ENCODE data around the gene PAPPA2. TPM values are rescaled to one million over a fixed set of nuclear protein-coding genes. Genes with fewer than 3 reads are reported as not detected.
A peak's percentile ranks its signal among the peaks of the same experiment; 100 is the strongest.

The PAPPA2 gene
- total and polyA plus RNA-seq, 11 donors: 0.04 to 1.5 (median 0.38) TPM

DNA sequence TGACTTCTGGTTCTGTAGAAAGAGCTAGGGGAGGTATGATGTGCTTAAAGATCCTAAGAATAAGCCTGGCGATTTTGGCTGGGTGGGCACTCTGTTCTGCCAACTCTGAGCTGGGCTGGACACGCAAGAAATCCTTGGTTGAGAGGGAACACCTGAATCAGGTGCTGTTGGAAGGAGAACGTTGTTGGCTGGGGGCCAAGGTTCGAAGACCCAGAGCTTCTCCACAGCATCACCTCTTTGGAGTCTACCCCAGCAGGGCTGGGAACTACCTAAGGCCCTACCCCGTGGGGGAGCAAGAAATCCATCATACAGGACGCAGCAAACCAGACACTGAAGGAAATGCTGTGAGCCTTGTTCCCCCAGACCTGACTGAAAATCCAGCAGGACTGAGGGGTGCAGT, 93.3 kb downstream of the PAPPA2 start:
- H3K36me3 ChIP-seq: no peaks in the 10 kb centered on the region
- peaks cover 0 to 10% (median 0%) of the 10 kb centered on the region in 12 donors for H3K4me1 ChIP-seq
- ATAC-seq (no peak), DNase-seq (no peak)
- intact Hi-C loops (cut with DNase I): loop anchor here in 5 of 10 donors (5.0 to 10.0 kb wide), 4 partner anchors 136 to 326 kb away; no protein-coding TSS in a partner anchor
- no peak for TF ChIP-seq POLR2A (IDR thresholded peaks at IDR 0.05)
- TF ChIP-seq, protein P1, sequence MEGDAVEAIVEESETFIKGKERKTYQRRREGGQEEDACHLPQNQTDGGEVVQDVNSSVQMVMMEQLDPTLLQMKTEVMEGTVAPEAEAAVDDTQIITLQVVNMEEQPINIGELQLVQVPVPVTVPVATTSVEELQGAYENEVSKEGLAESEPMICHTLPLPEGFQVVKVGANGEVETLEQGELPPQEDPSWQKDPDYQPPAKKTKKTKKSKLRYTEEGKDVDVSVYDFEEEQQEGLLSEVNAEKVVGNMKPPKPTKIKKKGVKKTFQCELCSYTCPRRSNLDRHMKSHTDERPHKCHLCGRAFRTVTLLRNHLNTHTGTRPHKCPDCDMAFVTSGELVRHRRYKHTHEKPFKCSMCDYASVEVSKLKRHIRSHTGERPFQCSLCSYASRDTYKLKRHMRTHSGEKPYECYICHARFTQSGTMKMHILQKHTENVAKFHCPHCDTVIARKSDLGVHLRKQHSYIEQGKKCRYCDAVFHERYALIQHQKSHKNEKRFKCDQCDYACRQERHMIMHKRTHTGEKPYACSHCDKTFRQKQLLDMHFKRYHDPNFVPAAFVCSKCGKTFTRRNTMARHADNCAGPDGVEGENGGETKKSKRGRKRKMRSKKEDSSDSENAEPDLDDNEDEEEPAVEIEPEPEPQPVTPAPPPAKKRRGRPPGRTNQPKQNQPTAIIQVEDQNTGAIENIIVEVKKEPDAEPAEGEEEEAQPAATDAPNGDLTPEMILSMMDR (IDR thresholded peaks at IDR 0.05): no peak
- H3K9me3 ChIP-seq: no peaks in the 10 kb centered on the region
- no peak overlapping the region for H3K4me3 ChIP-seq
- H3K27me3 ChIP-seq: peaks cover 0 to 33% (median 0%) of the 10 kb centered on the region in 9 donors
- 77 to 88% (median 81%) methylated on average over 6 of the region's 6 CpGs for WGBS, 4 donors
- H3K27ac ChIP-seq: no peak overlapping the region

DNA sequence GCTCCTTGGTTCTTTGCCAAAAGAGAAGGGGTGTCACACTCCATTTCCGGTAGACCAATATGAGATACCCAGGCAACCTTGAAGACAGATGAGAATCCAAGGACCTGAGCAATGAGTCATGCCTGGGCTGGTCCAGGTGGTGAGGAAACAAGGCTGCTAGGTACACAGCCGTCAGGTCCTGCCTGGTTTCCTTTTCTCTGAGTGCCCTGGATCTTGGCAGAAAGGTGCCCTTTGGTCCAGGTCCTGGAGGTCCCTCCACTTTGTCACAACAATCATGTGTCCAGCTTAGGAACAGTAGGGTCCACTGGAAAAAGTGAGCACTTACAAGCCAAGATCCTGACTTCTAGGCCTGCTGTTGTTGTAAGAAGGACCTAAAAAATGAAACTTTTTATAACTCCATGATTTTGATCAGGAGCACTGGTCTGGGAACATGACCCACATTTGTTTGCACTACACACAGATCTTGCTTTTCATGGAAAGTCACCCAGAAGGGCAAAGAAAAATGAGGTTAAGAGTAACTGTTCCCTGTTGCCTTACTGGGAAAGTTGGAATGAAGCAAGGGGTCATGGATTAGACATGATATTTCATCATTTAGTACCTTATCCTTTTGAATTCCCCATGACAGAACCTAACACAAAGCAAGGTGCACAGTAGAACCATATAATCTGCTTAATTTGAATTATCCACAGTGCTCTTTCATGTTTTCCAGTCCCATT, 94.7 kb downstream of the PAPPA2 start:
- H3K4me1 ChIP-seq: peaks cover 0 to 10% (median 0%) of the 10 kb centered on the region in 12 donors
- no peak for ATAC-seq
- H3K27me3 ChIP-seq: peaks cover 0 to 26% (median 0%) of the 10 kb centered on the region in 9 donors
- H3K36me3 ChIP-seq: no peaks in the 10 kb centered on the region
- intact Hi-C loops (cut with DNase I): loop anchor here (1.0 to 10.0 kb wide), 11 partner anchors 135 to 325 kb away; no protein-coding TSS in a partner anchor
- WGBS, 4 donors: 67 to 78% (median 77%) methylated on average over 2 of the region's 2 CpGs
- no peak overlapping the region for H3K4me3 ChIP-seq
- no peak for DNase-seq
- TF ChIP-seq, protein P1 (IDR thresholded peaks at IDR 0.05): no peak
- H3K27ac ChIP-seq: no peak overlapping the region
- H3K9me3 ChIP-seq: no peaks in the 10 kb centered on the region

DNA sequence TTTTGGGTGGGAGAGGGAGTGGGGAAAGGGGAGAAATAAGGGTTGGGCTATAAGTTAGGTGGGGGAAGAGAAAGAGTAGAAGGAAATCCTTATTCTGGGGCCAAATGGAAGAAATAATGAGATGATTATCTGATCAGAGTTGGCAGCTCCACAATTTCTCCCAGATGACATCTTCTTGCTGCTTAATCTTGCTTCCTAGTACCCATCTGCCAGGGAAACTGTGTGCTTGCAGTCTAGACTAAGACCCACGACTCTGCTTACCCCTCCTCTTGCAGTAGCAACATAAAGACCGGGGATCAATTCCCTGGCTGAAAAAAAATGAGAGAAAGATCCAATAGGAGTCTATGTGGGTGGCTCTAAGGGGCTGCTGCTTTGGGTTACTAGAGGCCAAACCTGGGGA, 95.6 kb downstream of the PAPPA2 start:
- H3K4me1 ChIP-seq: peaks cover 0 to 10% (median 0%) of the 10 kb centered on the region in 12 donors
- TF ChIP-seq POLR2A (IDR thresholded peaks at IDR 0.05): no peak
- TF ChIP-seq, protein P1 (IDR thresholded peaks at IDR 0.05): no peak
- H3K36me3 ChIP-seq: no peaks in the 10 kb centered on the region
- intact Hi-C loops (cut with DNase I): loop anchor here (1.0 to 10.0 kb wide), 11 partner anchors 134 to 324 kb away; no protein-coding TSS in a partner anchor
- no peaks in the 10 kb centered on the region for H3K9me3 ChIP-seq
- no peak for DNase-seq
- H3K27ac ChIP-seq: no peak overlapping the region
- no peak overlapping the region for H3K4me3 ChIP-seq
- WGBS, 4 donors: 47 to 62% (median 53%) methylated on average over 2 of the region's 2 CpGs
- ATAC-seq: no peak
- H3K27me3 ChIP-seq: peaks cover 0 to 26% (median 0%) of the 10 kb centered on the region in 9 donors

DNA sequence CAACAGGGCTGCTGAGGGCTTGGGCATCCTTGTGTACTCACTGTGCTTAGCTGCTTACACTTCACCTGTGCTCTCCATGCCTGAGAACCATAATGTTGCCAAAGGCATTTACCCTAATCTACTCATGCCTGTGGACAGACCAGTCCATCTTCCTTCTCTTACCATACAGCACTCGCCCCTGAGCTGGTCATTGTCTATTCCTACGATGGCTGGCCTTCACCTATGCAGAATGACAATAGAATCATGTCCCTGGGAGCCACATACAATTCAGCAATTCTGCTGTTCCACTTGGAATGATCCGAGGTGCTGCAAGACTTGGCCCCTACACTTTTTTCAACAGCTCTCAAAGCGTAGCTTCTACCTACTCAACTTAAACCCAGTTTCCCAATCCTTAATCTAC, 96.5 kb downstream of the PAPPA2 start:
- 25 to 36% (median 32%) methylated on average over 4 of the region's 4 CpGs for WGBS, 4 donors
- peaks cover 0 to 18% (median 0%) of the 10 kb centered on the region in 9 donors for H3K27me3 ChIP-seq
- ATAC-seq (peak in 2 of 4 donors; percentile 5 to 10), DNase-seq (no peak)
- no peak overlapping the region for H3K27ac ChIP-seq
- peaks cover 0 to 10% (median 0%) of the 10 kb centered on the region in 12 donors for H3K4me1 ChIP-seq
- H3K4me3 ChIP-seq: no peak overlapping the region
- H3K36me3 ChIP-seq: no peaks in the 10 kb centered on the region
- TF ChIP-seq, protein P1 (IDR thresholded peaks at IDR 0.05): no peak
- no peak for TF ChIP-seq POLR2A (IDR thresholded peaks at IDR 0.05)
- intact Hi-C loops (cut with DNase I): loop anchor here (1.0 to 10.0 kb wide), 11 partner anchors 133 to 323 kb away; no protein-coding TSS in a partner anchor
- no peaks in the 10 kb centered on the region for H3K9me3 ChIP-seq
